Occipital lobe (tissue), 2 donors: Measurements from ENCODE around the gene HORMAD2. TPM values are rescaled to one million over a fixed set of nuclear protein-coding genes. Genes with fewer than 3 reads are reported as not detected.

Experiments
- DNase-seq: peaks from one replicate; lab custom pipeline; 2025; lab: John Stamatoyannopoulos, UW
- total RNA-seq: library from RNA; depleted of rRNA; stranded (reverse); fragments of >200 nt; gene quantifications from one replicate; pipeline ENCODE4 v1.2.3, GENCODE V29; 2014

The HORMAD2 gene
- total RNA-seq, 1 donor from 2014 or later = 0.78 TPM

- no peak for DNase-seq
Observed at GRCh38 chr22:30225220-30225927, 145.1 kb downstream of the HORMAD2 start.

DNA sequence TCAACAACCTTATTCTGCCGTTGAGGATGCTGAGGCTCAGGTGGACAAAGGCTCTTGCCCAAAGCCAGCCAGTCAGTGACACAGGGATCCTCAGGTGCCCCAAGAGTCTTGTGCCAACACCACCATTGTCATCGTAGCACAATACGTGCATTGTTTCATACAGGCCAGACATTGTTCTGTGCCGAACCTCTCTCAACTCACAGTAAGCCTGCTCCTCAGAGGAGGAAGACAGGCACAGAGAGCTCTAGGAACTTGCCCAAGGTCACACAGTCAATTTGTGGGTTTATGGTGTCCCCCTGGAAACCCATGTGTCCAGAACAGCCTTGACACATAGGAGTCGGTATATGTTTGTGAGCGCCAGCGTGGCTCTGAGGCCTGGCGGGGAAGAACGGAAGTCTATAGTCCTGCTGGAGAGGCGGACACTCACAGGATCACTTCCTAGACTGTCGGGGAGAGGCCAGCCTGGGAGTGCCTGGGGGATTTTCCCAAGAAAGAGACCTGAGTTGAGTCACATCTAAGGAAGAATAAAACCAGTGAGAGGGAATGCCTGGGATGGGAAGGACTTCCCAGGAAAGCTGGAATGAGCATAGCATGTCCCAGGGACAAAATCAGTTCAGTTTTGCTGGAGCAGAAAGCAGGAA, 146.0 kb downstream of the HORMAD2 start:
- no peak for DNase-seq

Other genes with a start within 250 kb of the HORMAD2 start
- gene ASCC2, start 242.2 kb upstream of the HORMAD2 start, total RNA-seq = 12.9 TPM
- 72.7 TPM for gene MTMR3, start 197.3 kb upstream of the HORMAD2 start, total RNA-seq
- not detected for gene LIF, start 166.3 kb downstream of the HORMAD2 start, total RNA-seq
- 0.31 TPM for gene OSM, start 186.4 kb downstream of the HORMAD2 start, total RNA-seq
- 2.7 TPM for gene CASTOR1, start 209.0 kb downstream of the HORMAD2 start, total RNA-seq
- 10.0 TPM for gene TBC1D10A, start 246.5 kb downstream of the HORMAD2 start, total RNA-seq